Measurements from ENCODE around the gene TSPAN3.

- TF ChIP-seq CTCF (IDR thresholded peaks at IDR 0.05; ENCODE audit: low read depth, low read length, missing input control), result no peak
- TF ChIP-seq JUND (IDR thresholded peaks at IDR 0.05), result no peak
- TF ChIP-seq TAF1 (conservative IDR thresholded peaks at IDR 0.05), result no peak
- TF ChIP-seq MAX (IDR thresholded peaks at IDR 0.05), result no peak
- no peak for TF ChIP-seq FOXA1 (IDR thresholded peaks at IDR 0.05)
- TF ChIP-seq ATF3 (IDR thresholded peaks at IDR 0.05), result no peak
- TF ChIP-seq YY1 (IDR thresholded peaks at IDR 0.05), result no peak
- no peak for TF ChIP-seq RAD21 (IDR thresholded peaks at IDR 0.05)
- no peak for TF ChIP-seq EGR1 (IDR thresholded peaks at IDR 0.05; ENCODE audit: low read depth in 2 of 2)
These were observed 14.4 kb upstream of the TSPAN3 start for GRCh38 chr15:77085297-77085696.

All from liver (tissue), 3 donors.